GM19025 (cell line): ENCODE results near the gene PLCG1.

ENCODE experiments used
- ATAC-seq: cut with Tn5 transposase; IDR thresholded peaks from one replicate; pipeline ENCODE4 v1.9.1; 2021; ENCODE audit warnings: mild to moderate bottlenecking, low read depth, moderate library complexity; ENCODE audit not compliant: unreplicated experiment

PLCG1 gene

DNA sequence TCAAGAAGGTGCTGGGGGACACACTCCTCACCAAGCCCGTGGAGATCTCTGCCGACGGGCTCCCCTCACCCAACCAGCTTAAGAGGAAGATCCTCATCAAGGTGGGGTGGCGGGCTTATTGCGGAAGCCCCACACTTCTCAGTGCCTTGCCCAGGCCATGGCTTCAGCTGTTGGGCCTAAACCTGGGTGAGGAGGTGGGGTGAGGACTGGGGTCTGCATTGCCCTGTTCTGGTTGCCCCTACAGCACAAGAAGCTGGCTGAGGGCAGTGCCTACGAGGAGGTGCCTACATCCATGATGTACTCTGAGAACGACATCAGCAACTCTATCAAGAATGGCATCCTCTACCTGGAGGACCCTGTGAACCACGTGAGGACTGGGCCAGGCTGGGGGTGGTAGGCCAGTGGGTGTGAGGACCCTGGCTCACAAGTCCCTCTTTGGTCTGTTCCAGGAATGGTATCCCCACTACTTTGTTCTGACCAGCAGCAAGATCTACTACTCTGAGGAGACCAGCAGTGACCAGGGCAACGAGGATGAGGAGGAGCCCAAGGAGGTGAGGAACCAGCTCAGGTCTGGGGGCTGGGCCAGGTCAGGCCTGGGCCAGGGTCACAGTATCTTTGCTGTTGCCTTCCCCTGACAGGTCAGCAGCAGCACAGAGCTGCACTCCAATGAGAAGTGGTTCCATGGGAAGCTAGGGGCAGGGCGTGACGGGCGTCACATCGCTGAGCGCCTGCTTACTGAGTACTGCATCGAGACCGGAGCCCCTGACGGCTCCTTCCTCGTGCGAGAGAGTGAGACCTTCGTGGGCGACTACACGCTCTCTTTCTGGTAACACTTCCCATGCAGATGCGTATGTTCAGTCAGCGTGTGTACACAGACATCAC is 27.9 kb downstream of the PLCG1 start:
- no peak for ATAC-seq

DNA sequence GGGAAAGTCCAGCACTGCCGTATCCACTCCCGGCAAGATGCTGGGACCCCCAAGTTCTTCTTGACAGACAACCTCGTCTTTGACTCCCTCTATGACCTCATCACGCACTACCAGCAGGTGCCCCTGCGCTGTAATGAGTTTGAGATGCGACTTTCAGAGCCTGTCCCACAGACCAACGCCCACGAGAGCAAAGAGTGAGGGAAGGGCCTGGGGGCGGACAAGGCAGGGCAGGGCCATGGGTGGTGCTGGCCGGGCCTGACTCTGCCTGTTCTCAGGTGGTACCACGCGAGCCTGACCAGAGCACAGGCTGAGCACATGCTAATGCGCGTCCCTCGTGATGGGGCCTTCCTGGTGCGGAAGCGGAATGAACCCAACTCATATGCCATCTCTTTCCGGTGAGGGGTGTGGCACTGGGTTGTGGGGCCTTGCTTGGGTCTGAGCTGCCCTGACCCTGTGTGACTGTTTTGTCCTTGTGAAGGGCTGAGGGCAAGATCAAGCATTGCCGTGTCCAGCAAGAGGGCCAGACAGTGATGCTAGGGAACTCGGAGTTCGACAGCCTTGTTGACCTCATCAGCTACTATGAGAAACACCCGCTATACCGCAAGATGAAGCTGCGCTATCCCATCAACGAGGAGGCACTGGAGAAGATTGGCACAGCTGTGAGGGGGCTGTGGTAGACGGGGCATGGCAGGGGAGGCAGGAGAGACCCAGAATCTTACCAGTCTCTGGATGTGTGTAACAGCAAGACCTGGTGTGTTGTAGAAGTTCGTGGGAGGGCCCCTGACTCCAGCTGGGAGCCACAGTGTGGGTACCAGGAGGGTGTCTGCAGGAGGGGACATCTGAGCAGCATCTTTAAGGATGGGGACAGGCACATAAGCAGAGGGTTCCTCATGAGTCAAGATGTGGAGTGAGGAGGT is 29.1 kb downstream of the PLCG1 start:
- no peak for ATAC-seq

DNA sequence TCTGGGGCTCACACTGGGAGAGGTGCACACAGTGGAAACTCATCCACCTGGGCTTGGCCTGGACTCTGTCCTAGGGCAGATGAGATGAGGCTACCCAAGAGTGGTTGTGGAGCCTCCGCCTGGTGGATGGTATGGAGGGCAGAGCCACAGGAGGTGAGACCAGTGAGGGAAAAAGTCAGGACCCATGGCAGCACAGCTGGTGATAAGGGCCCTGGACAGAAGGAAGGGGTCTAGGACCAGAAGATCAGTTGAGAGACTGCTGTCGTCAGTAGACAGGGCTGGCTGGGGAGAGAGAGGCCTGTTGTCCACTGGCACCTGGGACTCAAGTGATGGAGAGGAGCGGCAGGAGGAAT is 29.8 kb downstream of the PLCG1 start:
- no peak for ATAC-seq

DNA sequence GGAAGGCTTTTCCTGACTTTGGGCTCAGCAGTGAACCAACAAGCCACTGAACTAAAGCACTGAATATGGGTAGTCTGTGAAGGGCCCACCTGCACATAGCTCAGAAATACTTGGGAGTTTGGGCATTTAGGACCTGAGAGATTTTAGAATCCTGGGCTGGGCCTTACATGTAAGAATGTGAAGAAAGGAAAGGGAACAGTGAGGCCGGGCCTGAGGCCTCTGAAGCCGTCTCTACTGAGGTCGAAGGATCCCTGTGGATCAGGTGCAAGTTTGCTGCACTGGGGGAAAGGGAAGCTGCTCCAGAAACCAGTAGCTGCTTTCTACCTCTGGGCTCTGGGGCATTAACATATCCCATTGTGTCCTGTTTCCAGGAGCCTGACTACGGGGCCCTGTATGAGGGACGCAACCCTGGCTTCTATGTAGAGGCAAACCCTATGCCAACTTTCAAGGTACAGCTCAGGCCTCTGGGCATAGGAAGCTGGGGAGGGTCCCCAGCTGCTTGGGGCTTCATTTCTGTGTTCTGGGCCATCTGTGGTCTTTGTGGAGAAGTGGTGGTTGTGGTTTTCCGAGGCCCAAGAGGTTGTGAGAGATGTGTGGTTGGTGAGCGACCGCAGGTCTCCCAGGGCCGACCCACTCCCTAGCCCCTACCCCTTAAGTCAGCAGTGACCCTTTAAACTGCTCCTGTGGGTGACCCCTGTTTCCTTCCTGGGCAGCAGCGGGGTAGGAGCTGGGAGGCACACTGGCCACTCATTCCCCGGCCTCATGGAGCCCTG is 30.3 kb downstream of the PLCG1 start:
- ATAC-seq = no peak

DNA sequence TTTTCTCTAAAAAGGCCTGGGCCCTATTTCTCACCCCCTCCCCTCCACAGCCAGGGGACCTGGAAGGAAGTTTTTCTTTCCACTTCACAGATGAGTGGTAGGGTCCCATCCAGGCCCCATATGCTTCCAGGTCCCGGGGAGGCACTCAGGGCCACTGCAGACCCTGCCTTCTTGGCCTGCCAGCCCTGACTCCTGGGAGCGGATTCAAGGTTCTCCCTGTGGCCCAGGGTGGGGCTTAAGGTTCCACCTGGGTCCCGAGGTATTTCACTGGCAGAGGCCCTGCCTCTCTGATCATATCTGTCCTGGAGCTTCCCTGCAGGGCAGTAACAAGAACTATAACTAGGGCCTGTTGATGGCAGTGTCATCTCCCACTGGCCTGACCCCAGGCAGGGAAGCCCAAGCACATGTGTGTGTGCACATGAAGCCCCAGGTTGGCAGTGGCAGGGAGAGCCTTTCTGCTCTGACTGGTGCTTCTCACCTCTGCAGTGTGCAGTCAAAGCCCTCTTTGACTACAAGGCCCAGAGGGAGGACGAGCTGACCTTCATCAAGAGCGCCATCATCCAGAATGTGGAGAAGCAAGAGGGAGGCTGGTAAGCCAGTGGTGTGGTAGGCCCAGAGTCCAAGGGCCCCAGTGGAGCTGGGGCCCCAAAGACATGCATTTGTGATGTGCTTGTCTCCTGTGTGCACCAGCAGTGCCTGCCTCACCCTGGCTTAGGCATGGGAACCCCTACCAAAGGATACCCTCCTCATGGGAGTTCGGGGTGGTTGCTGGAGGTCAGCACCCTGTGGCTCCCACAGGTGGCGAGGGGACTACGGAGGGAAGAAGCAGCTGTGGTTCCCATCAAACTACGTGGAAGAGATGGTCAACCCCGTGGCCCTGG is 31.2 kb downstream of the PLCG1 start:
- ATAC-seq = no peak

DNA sequence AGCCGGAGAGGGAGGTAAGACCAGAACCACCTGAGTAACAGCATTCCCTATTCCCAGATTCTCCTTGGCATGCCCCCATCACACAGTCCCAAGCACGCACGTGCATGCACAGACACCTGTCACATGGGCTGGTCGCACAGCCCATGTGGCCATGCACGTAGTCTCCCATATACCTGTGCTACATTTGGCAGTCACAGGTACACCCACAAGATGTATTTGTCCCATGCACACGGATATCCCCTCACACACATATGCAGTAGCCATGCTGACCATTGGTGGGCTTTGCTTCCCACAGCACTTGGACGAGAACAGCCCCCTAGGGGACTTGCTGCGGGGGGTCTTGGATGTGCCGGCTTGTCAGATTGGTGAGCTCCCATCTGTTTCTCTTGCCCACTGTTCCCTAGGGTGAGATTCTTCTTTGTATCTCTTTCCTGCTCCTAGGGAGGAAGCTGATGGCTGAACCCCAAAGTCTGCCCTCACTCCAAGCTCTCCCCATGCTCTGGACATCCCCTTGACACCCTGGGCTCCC is 31.9 kb downstream of the PLCG1 start:
- ATAC-seq = no peak

DNA sequence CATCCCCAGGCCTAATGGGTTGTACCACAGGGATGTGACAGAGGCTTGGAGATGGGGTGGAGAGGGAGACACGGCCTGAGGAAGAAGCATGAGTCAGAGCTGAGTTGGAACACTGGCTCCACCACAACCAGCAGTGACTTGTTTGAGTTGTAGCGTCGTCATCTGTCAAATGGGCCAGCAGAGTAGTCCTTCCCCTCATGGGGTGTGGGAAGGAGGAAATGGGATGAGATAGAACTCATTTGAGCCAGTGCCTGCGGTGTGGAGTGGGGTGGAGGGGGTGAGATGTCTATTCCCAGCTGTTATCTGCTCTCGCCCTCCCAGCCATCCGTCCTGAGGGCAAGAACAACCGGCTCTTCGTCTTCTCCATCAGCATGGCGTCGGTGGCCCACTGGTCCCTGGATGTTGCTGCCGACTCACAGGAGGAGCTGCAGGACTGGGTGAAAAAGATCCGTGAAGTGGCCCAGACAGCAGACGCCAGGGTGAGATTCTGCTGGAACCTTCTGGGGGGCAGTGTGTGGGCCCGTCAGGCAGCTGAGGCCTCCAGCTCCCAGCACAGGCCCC is 32.5 kb downstream of the PLCG1 start:
- ATAC-seq = no peak

DNA sequence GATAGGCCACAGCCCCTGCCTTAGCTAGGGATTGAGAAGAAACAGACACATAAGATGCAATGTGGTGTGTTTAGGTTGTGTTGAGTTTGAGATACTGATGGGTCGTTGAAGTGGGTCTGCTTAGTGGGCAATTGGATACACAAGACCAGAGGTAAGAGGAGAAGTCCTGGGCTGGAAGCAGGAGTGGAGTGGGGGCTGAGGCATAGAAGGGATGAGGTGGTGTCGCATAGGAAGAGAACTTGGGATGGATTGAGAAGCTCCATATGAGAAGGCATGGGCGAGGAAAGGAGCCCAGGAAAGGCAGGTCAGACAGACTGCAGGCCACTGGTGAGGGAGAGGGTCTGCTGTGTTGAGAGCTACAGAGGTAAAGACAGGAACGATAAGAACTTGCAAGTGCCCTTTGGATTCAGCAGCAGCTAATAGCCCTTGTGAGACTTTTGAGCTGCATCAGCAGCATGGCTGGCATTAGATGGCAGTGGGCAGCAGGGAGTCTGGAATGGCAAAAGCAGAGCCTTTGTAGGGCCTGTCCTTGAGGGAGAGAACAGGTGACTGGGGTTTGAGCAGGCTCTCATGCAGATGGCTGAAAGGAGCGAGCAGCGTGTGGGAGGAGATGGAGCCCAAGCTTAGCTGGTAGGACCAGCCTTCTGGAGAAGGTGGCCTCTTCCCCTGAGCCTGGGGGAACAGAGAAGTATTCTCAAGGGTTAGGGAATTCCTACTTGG is 33.2 kb downstream of the PLCG1 start:
- ATAC-seq = no peak

DNA sequence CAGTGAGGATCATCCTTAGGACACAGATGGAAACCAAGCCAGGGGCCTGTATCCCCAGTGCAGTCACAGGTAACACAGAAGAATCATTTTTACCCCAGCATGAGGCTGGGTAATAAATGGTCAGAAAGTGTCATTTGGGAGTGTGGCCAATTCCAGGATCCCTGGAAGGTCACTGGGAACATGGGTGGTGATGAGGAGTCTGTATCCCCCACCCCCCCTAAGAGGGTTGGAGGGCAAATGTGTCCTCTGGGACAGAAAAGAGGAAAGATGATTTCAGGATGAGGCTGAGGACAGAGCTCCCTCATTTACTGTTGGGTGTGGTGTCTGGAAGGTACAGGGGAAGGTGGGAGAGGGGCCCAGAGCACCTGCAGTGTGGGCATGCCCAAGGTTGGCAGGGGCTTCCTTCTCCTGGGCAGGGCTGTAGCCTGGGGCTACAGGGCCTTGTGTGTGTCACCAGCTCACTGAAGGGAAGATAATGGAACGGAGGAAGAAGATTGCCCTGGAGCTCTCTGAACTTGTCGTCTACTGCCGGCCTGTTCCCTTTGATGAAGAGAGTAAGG is 34.5 kb downstream of the PLCG1 start:
- ATAC-seq = no peak

DNA sequence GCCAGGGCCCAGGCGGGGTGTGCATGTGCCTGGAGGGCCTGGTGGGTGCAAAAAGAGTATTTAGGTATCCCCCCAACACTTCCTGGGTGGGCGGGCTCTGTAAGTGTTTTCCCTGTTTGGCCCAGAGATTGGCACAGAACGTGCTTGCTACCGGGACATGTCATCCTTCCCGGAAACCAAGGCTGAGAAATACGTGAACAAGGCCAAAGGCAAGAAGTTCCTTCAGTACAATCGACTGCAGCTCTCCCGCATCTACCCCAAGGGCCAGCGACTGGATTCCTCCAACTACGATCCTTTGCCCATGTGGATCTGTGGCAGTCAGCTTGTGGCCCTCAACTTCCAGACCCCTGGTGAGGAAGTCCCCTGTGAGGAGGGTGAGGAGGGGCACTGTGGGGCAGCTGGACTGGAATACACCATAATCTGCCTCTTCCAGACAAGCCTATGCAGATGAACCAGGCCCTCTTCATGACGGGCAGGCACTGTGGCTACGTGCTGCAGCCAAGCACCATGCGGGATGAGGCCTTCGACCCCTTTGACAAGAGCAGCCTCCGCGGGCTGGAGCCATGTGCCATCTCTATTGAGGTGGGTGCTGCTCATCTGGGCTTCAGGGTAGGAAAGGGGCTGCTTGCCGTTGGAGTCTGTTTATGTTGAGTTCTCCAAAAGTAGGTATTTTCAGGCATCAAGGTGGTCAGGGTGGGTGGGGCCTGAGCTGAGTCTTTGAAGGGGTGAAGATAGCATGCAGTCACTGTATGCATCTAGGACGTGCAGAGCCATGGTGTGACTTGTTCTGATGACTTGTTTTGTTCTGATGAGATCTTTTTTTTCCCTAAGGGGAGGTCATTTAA is 35.2 kb downstream of the PLCG1 start:
- no peak for ATAC-seq

DNA sequence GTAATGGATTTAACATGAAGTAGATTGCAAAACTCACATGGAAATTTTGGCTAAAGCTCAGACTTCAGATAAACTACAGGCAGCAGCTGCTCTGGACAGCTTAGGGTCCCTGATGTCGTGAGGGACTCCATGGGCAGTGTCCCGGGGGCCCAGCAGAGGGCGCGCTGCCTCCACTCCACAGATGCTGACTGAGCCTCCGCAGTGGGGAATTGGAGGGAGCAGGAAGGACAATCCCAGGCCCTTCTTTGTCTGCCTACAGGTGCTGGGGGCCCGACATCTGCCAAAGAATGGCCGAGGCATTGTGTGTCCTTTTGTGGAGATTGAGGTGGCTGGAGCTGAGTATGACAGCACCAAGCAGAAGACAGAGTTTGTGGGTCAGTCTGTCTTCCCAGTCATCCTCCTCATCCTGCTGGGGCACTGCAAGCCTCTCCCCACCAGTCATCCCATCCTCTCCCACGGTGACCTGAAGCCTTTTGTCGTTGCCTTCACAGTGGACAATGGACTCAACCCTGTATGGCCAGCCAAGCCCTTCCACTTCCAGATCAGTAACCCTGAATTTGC is 35.9 kb downstream of the PLCG1 start:
- no peak for ATAC-seq

DNA sequence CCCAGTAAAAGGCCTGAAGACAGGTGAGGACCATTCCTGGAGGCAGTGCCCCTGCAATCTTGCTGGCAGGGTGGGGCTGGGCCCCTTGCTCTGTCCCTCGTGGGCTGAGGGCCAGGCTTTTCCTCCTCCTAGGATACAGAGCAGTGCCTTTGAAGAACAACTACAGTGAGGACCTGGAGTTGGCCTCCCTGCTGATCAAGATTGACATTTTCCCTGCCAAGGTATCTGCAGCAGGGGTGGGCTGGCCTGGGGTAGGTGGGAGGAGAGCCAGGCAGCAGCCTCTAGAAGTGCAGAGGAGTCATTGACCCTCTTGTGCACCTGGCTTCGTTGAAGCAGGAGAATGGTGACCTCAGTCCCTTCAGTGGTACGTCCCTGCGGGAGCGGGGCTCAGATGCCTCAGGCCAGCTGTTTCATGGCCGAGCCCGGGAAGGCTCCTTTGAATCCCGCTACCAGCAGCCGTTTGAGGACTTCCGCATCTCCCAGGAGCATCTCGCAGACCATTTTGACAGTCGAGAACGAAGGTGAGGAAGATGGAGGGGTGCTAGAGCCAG is 36.5 kb downstream of the PLCG1 start:
- no peak for ATAC-seq

DNA sequence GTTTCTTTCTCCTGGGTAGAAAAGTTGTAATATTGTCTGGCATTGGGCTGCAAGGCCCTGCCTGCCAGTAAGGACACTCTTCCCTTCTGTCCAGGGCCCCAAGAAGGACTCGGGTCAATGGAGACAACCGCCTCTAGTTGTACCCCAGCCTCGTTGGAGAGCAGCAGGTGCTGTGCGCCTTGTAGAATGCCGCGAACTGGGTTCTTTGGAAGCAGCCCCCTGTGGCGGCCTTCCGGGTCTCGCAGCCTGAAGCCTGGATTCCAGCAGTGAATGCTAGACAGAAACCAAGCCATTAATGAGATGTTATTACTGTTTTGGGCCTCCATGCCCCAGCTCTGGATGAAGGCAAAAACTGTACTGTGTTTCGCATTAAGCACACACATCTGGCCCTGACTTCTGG is 37.0 kb downstream of the PLCG1 start:
- no peak for ATAC-seq

DNA sequence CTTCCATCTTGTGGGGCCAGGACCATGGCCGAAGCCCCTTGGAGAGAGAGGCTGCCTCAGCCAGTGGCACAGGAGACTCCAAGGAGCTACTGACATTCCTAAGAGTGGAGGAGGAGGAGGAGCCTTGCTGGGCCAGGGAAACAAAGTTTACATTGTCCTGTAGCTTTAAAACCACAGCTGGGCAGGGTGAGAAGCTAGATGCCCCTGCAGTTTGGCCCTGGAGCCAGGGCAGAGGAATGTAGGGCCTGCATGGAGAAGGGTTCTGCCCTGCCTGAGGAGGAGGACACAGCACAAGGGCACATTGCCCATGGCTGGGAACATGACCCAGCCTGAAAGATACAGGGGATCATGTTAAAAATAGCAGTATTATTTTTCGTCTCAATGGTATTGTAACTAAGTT is 37.4 kb downstream of the PLCG1 start:
- ATAC-seq = no peak

DNA sequence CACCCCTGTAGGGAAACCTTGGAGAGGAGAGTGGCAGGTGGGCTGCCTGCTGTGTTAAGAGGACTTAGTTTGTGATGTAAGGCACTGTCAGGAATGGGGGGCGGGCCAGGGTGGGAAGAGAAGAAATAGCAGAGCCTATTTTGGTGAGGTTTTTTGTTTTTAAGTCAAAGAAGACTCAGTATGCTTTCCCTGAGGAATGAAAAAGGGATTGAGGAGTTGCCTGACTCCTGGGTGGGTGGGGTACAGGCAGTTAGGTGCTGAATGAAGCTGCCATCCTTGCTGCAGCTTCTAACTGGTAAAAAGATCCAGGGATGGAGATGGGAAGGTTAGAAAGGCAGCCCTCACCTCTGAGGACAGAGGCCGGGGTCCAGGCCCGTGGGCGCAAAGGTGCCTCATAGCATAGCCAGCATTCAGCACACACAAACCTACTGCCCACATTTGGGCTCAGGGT is 37.9 kb downstream of the PLCG1 start:
- no peak for ATAC-seq

DNA sequence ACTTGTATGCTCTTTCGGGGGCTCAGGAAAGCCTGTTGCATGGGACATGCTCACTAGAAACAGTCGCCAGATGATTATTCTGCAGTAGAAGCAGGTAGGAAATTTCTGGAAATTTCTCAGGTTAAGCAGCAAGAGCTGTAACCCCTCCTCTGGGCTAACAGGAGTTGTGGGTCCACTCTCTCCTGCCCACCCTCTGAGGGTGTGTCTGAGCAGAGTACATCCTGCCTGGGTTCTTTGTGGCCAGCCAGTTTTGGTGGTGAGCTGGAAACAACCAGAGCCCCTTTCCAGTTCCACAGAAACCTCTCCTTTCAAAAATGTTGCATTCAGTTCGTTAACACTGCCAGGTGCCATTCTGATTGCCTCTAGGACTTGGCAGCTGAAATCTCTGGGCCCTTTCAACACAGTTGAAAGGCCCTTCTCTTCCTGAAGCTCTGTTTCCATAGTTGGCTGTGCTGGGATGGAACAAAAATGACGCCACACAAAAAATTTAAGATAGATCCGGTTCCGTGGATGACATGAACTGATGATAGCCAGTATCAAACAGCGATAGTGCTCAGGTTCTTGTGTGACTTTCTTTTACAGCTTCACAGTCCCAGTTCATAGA is 38.5 kb downstream of the PLCG1 start:
- no peak for ATAC-seq
